EL (cell line): ENCODE measurements around the gene C2orf49.
A peak's percentile ranks its signal among the peaks of the same experiment; 100 is the strongest.

Source experiments
- DNase-seq: peaks from one replicate; pipeline ENCODE4 v3.0.0-alpha.2; 2016

The C2orf49 gene

DNA sequence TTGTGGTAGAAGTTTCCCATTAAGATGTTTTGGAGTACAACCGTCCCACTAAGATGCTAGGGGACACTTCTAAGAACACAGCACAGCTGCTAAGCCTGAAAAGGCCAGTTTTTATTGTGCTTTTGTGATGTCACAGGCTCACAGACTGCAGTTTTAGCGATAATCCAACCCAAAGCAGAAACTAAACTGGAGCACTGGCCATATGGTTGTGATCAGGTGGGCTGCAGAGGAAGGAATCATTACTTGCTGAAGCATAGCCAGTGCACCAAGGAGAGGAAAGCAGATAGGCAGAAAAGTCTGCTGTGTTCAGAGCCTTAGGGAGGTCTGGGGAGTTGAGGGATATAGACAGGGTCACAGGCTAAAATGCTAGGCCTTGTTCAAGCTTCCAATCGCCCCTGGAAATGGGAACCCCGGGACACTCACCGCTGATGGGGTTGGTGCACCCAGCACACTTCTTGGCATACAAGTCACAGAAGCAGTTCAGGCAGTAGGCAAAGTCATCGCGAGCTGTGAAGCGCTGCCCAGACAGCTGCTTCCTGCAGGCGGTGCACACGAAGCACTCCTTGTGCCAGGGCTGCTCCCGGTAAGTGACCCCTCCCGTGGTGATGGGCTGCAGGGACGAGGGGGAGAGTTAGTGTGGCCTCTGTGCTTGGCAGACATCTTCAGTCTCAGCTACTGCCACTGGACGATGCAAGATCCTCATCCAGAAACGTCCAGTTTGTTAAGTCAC lies 25.7 kb downstream of the C2orf49 start:
- DNase-seq = no peak

DNA sequence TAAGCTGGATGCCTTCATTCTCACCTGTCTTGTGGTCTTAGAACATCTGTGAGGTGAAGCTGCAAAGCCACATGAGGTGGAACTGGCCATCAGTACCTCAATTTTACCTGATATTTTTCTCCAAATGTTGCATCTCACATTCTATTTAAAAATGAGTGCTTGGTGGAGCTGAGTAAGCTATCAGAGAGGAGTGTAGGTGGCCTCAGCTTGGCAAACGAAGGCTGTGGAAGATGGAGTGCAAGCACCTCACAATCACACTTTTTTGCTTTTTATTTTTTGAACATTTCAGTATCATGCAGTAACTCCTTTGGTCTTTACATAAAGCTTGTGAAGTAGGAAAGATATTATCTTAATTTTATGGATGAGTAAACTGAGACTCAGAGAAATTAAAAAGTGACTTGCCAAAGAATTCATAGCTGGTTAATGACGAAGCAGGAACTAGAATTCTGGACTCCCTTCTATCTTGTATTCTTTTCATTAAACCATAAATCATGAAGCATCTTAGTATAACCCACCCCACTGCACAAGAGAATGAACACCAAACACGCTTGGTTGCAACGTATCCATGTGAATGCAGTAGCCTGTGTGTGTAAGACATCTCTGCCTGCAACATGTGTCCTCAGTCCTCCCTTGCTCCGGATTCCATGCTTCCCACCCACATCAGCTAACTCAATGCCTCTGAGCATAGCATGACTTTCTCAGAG lies 27.2 kb downstream of the C2orf49 start:
- peak; percentile 45 for DNase-seq

DNA sequence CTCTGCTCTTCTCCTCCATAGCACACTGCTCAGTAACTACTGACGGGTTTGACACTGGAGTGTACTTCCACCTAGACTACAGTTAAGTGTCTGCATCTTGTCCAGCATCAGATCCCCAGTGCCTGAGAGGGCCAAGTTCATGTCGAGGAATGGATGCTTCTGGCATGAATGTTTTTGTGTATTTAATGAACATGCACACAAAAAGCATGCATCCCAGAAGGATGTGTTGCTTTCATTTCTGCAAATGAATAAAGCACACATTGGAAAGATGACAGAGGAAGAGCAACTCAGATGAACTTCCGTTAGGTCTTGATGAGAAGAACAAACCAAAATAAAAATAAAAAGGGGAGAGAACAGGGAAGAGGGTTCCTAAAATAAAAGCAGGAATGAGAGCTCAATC lies 27.9 kb downstream of the C2orf49 start:
- no peak for DNase-seq

DNA sequence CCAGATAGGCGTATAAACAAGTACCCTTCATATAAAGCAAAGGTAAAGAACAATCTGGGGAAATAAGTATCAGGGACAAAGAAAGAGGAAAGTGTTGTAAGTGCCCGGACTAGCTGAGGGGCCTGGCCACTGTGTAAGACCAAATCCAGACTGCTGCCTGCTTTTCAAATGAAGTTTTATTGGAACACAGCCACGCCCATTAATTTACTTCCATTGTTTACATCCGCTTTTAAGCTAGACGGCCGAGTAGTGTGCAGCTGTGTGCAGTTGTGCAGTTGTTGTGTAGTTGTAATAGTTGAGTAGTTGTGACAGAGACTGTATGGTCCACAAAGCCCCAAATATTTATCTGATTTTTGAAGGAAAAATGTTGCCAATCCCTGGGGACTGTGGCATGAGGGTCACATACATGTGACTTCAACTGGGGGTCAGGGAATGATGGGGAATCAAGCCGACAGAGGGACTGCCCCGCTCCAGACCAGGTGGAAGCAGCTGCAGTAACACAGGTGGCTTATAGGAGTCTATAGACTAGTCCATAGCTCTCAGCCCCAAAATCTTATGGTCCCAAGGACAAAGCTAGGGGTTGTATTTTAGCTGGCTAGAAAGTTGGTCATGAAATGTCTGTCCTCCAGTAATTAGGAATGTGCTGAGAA lies 31.5 kb downstream of the C2orf49 start:
- no peak for DNase-seq

DNA sequence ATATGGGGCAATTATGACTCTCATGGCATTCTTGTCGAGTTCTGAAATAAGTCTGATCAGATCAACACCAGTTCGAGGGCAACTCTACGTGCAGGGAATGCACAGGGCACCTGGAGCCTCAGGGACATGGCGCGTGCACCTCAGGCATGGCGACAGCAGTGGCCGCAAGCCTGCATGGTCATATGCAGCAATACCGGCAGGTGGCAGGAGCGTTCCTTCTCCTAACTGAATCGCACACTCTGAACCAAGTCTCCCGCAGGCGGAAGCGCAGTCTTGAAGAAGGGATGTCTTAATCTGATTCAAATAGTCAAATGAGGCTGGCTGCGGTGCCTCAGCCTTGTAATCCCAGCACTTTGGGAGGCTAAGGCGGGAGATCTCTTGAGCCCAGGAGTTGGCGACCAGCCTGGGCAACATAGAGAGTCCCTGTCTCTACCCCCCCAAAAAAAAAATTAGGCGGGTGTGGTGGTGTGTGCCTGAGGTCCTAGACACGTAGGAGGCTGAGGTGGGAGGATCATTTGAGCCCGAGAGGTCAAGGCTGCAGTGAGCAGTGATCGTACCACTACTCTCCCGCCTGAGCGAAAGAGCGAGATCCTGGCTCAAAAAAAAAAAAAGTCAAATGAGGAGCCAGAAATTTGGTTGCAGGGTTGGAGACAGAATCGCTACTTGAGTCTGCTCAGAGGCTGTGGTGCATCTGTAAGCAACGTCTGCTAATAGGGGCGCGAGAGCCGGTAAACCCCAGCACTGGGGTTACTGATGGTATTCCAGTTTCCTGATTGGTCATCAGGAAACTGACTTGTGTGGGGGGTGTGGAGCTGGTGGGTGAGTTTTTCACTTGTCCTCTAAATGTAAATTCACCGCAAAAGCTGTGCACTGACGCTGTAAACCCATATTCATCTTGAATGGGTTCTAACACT lies 32.7 kb downstream of the C2orf49 start:
- DNase-seq = peak; percentile 80

DNA sequence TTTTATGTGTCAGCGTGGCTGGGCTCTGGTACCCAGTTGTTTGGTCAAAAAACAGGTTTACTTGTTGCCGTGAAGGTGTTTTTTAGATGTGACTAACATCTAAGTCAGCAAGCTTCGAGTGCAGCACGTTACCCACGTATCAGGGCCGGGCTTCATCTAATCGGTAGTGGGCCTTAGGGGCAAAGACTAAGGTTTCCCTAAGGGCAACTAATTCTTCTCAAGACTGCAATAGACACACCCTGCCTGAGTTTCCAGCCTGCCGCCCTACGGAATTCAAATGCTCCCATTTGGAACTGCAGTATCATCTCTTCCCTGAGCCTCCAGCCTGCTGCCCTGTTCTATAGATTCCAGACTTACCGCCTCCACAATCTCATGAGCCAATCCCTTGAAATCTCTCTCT lies 33.8 kb downstream of the C2orf49 start:
- no peak for DNase-seq

DNA sequence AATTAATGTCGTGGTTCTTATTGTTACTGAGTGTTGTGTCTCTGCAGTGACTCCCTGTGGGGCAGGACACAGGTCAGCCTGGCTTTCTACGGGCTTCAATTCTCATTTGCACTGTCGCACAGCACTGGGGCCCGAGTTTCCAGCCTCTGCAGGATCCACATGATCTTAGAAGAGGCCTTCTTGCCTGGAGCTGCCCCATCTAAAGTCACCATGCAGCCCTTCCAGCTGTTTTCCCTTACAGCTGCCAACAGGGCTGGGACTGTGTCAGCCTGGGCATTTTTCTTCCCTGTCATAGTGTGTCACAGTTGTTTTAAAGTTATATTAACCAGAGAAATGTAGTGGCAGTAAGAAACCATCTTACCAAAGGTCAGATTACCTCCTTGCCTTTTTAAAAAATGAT lies 34.5 kb downstream of the C2orf49 start:
- no peak for DNase-seq

DNA sequence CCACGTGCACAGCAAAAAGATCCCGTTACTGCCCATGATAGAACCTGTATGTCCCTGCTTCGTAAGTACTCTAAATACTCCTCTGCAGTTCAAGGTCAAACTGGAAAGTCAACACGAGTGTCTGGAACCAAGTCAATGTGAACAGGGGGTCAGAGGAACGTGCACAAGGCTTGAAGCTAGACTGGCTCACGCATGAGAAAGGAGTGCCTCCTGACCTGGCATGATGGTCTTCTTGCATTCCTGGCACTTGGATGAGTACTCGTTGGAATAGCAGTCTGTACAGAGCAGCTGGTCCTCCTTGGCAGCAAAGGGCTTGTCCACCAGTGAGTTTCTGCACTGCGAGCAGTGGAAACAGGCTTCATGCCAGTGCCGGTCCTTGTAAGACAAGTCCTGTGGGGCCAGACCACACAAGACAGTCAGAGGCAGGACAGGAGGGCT lies 36.0 kb downstream of the C2orf49 start:
- no peak for DNase-seq

DNA sequence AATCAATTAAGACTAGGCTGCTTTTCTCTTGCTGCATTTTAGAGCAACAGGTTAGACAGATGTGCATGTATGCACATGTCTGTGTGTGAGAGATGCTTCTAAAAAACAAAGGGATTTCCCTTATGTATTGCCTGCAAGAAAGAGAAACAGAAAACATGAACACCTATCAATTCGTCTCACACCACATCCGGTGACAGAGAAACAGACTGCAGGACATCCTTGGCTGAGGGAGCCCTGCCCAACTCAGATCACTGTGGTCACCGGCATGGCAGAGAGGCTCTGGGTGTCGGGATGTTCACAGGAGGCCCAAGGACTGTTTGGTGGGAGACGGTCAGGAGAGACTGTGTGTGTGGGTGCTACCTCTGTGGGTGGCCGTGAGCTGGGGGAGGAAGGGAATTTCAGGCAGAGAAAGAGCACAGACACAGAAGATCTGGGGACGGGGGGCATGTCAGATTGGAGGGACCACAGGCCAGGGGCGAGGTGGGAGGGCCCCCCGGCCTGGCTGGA lies 36.6 kb downstream of the C2orf49 start:
- DNase-seq = no peak

DNA sequence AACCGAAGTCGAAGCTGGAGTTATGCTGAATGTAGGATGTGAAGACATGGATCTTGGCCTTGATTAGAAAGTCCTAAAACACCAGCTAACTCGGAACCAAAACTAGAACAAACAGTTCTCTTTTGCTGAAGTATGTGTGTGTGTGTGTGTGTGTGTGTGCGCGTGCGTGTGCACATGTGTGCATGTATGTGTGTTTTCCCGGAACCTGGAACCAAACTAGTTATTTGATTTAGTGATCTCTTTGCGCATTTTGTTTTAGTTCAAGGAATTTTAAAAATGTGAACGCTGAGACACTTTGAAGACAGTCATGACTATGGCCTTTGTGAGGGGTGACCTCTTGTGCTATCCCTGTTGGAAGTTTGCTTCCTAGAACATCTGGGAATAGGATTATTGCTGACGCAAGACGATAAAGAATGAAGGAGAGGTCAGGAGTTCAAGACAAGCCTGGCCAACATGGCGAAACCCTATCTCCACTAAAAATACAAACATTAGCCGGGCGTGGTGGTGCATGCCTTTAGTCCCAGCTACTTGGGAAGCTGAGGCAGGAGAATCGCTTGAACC lies 37.7 kb downstream of the C2orf49 start:
- DNase-seq = peak; percentile 94

DNA sequence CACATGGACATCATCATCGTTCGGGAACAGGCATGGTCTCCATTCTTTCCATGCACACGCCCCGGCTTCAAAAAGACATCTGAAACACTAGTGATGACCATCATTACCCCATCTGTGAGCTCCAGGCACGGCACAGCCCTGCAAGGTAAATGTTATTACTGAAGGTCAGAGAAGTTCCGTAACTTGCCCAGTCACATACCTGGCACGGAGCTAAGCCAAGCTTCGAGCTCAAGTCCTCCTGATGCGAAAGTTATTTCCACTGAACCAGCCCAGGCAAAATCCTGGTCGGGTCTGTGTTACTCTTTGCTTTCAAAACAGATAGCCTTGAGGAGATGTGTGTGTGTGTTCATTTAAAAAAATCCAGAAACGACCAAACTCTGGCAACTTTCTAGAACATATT lies 38.7 kb downstream of the C2orf49 start:
- DNase-seq = no peak

DNA sequence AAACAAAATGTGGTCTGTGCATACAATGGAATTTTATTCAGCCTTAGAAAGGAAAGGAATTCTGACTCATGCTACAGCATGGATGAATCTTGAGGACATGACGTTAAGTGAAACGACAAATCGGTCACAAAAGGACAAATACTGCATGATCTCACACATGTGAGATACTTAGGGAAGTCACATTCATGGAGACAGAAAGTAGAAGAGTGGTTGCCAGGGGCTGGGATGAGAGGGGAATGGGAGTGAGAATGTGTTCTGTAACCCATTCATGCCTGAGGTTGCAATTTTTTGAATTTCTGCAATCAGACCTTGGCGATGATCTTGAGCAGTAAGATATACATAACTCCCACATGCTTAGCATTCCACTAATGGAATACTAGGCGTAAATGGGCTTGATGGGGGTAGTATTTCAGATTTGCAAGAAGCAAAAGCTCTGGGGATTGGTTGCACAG lies 39.5 kb downstream of the C2orf49 start:
- DNase-seq = peak; percentile 86

DNA sequence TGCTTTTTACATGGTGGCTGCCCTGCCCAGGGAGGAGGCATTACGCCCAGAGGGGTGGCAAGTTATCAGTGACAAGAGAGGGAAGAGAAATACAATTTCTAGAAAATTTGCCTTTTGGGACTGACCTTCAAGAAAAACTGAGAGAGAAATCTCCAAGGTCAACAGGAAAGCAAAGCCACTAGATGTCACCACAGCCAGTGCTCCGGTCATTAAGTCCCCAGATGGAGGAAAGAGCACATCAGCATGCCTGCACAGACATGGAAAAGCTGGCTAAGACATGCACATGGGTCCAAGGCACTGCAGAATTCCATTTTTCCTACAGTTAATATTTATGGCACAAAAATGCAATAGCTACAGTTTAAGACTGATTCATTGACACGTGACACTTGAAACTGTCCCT lies 40.5 kb downstream of the C2orf49 start:
- no peak for DNase-seq

DNA sequence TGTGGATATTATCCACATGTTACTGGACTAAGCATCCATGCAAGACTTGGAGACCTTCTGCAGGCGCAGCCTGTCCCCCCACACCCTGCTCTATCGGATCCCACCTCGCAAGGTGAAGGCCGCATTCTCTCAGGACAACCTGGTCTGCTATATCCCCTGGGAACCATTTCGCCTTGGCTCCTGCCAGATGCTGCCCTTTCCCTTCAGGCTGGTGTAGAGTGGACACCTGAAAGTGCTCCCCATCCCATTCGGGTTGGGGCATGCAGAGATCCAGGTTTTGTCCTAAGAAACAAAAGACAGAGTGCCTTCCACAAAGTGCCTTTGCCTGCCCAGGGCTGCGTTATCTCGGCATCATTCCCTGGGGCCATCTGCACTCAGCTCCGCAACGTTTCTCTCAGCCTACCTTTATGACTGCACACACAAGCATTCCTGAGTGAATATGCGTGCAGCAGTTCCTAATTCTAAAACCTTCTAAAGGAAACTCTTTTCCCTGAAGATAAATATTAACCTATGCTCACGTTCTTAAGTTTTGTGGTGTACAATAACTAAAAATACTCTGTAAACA lies 41.0 kb downstream of the C2orf49 start:
- no peak for DNase-seq

DNA sequence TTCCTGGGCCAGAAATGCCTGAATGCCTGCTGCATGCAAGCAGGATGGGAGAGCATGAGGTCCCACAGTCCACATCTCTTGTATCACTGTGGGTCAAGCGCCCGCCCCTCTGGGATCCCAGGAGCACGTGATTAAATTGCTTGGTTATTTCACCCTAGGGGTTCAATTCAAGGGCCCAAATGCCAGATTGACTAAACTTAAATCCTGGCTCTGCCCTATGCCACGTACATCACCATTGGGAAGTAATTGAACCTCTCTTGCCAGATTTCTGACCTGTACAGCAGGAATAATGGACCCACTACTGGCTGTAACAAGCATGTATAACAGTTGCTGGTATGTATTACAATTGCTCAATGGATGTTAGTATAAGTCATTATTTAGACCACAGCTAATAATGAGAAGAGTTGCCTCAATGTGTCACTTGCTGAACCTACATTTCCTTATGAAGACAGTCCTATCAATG lies 41.6 kb downstream of the C2orf49 start:
- DNase-seq = no peak

DNA sequence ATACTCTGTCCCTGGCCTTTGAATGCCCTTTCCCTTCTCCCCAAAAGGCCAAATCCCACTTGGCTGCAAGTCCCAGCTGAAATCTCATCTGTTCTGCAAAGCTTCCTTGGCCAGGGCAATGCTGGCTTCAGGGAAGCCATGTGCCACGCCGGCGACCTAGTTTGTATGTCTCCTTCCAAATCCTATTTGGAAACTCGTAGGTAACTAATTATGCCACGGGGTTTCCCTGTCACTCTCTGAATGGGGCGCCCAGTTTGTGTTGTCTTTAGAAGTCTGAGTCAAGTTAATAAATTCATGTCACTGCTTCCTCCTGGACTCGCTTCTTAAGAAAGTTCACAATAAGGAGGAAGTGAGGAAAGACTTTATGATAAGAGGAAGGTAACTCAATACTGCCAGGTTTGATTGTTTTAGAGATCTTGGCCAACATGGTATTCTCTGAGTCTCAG lies 42.4 kb downstream of the C2orf49 start:
- DNase-seq = no peak

DNA sequence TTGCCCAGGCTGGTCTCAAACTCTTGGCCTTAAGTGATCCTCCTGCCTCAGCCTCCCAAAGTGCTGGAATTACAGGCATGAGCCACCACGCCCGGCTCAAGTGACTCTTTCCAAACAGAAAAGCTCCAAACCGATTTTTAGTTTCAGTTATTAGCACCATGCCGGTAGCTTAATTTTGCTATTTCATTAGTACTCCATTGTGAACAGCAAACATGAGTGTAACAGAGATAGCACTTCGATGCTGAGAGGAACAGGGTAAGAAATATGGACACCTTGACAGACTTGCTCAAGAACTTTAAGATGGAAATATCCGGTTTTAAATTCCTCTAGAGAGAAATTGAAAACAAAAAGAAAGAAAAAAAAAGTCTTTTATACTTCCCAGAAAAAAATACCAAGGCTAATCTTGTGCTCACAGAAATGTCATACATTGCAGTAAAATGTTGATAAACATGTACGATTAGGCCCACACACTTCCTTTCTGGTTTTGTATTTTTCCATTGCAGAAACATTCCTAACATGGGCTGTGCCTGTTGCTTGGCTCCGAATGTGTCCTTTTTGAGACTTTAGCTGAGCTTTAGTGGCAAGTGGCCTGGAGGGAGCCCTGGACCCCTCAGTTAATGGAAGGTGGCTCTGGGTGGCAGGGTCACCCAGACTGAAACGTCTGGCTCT lies 43.2 kb downstream of the C2orf49 start:
- DNase-seq = no peak

DNA sequence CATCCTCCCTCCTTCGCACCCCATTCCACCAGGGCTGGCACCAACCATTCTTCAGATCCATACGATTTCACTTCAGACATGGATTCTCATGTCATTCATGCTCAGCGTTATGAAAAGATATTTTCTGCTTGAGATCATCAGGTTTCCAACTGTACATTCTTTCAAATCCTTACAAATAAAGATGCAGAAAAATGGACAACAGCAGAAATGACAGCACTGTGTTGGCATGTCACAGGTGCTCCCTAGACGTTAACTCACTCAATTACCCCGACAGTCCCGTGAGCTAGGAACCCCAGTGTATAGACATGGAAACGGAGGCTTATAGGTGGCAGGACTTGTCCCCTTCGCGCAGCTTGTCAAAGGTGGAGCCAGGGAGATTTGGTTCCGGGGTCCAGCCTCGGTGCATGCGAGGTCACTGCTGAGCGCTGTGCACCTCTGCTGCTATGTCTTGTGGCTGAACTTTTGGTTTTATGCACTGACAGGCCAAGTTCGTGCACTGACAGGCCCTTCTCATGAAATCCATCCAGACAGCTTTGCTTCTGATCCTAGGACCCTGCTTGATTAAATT lies 43.8 kb downstream of the C2orf49 start:
- no peak for DNase-seq

DNA sequence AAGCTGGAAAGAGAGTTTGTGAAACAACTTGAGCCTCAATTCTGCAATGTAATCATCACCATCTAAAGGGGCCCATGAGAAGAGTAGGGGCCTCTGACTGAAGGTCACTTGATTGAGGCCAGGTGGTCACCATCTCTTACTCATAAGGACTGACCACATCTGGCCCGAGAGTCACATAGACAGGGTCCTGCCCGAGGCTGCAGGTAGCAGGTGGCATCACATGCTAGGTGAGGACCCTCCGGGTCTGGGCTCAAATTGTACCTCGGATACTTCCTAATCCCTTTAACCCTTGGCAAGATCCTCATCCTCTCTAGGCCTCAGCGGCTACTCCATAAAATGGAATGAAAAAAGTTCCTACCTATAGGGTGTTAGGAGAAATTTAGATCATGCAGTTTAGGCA lies 44.8 kb downstream of the C2orf49 start:
- DNase-seq = no peak

DNA sequence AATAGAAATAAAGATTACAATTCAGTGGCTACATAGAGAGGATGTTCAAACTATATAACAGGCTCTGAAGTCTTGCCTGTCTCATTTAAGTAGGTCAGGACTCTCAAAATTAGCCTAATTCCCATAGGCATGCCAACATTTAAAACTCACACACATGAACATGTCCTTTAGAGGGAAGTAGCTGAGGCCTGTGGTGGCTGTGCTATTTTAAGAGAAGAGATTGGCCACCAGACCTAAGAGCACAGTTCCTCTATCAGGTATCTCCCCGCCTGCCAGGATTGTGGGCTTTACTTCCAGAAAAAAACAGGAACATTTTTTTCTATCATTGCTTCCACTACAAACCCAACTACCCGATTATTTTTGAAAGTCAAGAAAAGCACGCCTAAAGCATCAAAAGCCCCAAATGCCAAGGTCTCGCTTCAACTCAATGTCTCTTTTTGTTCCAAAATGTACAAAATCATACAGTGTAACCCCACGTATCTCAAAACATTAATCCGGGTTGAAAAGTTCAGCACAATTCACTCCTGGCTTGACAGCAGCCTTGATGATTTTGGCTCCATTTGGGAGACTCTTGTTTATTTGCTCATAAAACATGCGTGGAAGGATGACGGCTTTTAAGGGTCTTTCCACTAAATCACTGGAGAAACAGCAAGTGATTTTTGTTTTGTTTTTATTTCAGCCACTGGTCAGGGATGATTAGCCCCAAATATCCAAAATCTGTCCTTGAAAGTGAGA lies 46.3 kb downstream of the C2orf49 start:
- DNase-seq = no peak
